HG03103 (cell line): Measurements from ENCODE around the gene SMS.

Experiments used
- ATAC-seq: cut with Tn5 transposase; IDR thresholded peaks from one replicate; pipeline ENCODE4 v1.9.1; 2021; ENCODE audit warnings: low read depth; ENCODE audit not compliant: unreplicated experiment

Gene SMS

GRCh38 chrX:21940356-21940829 lies at the start of gene SMS:
SMS (plus strand) TSS chrX:21940709; CDS start chrX:21940825, 116 bp downstream.
- ATAC-seq: peak; percentile 66

- ATAC-seq: no peak
Observed at GRCh38 chrX:21905313-21905712, 35.2 kb upstream of the SMS start.

GRCh38 chrX:21905953-21906352 lies 34.6 kb upstream of the SMS start:
- no peak for ATAC-seq

- no peak for ATAC-seq
Observed at GRCh38 chrX:21907260-21907659, 33.2 kb upstream of the SMS start.

GRCh38 chrX:21911481-21911880 lies 29.0 kb upstream of the SMS start:
- no peak for ATAC-seq

- no peak for ATAC-seq
Observed at GRCh38 chrX:21912220-21912619, 28.3 kb upstream of the SMS start.

- ATAC-seq: no peak
Observed at GRCh38 chrX:21912989-21913388, 27.5 kb upstream of the SMS start.

- no peak for ATAC-seq
Observed at GRCh38 chrX:21926116-21926515, 14.4 kb upstream of the SMS start.

- ATAC-seq: peak; percentile 74
Observed at GRCh38 chrX:21926527-21927278, 13.8 kb upstream of the SMS start.

GRCh38 chrX:21929209-21929608 lies 11.3 kb upstream of the SMS start:
- ATAC-seq: no peak

- ATAC-seq: no peak
Observed at GRCh38 chrX:21930986-21931385, 9.5 kb upstream of the SMS start.

GRCh38 chrX:21932292-21933002 lies 8.1 kb upstream of the SMS start:
- no peak for ATAC-seq

GRCh38 chrX:21933077-21933476 lies 7.4 kb upstream of the SMS start:
- ATAC-seq: no peak

- ATAC-seq: no peak
Observed at GRCh38 chrX:21934414-21934813, 6.1 kb upstream of the SMS start.

- ATAC-seq: no peak
Observed at GRCh38 chrX:21939906-21940305, 603 bp upstream of the SMS start.

GRCh38 chrX:21943460-21944135 lies 3.1 kb downstream of the SMS start:
- no peak for ATAC-seq

- ATAC-seq: no peak
Observed at GRCh38 chrX:21944136-21944615, 3.7 kb downstream of the SMS start.

- no peak for ATAC-seq
Observed at GRCh38 chrX:21946925-21947641, 6.6 kb downstream of the SMS start.

- no peak for ATAC-seq
Observed at GRCh38 chrX:21947671-21948070, 7.2 kb downstream of the SMS start.

GRCh38 chrX:21948897-21949578 lies 8.5 kb downstream of the SMS start:
- ATAC-seq: no peak
